HCT116 (cell line): Measurements from ENCODE around the gene LY6G5B.

ENCODE experiments used
- EZH2phosphoT487 ChIP-seq: fragments of 200-600 bp; IDR thresholded peaks from 2 replicates; pipeline ENCODE4 v1.6.1; 2018; ENCODE audit warnings: antibody characterized with exemption, borderline replicate concordance
- POLR2A ChIP-seq: IDR thresholded peaks from 2 replicates; pipeline ENCODE4 v1.7.0; 2011; ENCODE audit warnings: borderline replicate concordance; ENCODE audit not compliant: insufficient read depth, insufficient read length; ENCODE audit errors: extremely low read depth
- POLR2AphosphoS5 ChIP-seq: IDR thresholded peaks from 2 replicates; pipeline ENCODE4 v1.6.1; 2011; ENCODE audit warnings: mild to moderate bottlenecking, low read depth, low read length, moderate library complexity
- RAD21 ChIP-seq: IDR thresholded peaks from 2 replicates; pipeline ENCODE4 v1.6.1; 2012; ENCODE audit warnings: low read depth, mild to moderate bottlenecking
- SRF ChIP-seq: IDR thresholded peaks from 2 replicates; pipeline ENCODE4 v1.6.1; 2012; ENCODE audit warnings: low read depth
- TCF7L2 ChIP-seq: IDR thresholded peaks from 2 replicates; pipeline ENCODE4 v1.7.0; 2011; ENCODE audit warnings: borderline replicate concordance, inconsistent platforms; ENCODE audit not compliant: insufficient read depth, insufficient read length; ENCODE audit errors: extremely low read depth
- TF ChIP-seq, protein P1 (sequence below), 3 experiments: fragments of 200-600 bp in 1 of 3; sonication (generic) in 1 of 3; IDR thresholded peaks in 2 of 3; conservative IDR thresholded peaks in 1 of 3; 2 replicates each; pipeline ENCODE4 v1.5.1; 2012 to 2017; ENCODE audit warnings: low read depth in 2 of 3, low read length in 2 of 3, antibody characterized with exemption in 1 of 3, borderline replicate concordance in 1 of 3, control low read depth in 1 of 3, mild to moderate bottlenecking in 1 of 3, mixed read lengths in 1 of 3, mixed run types in 1 of 3, moderate library complexity in 1 of 3; ENCODE audit not compliant: insufficient read depth in 1 of 3
- TF ChIP-seq, protein P2 (sequence below): IDR thresholded peaks from 2 replicates; pipeline ENCODE4 v1.6.1; 2012
- TF ChIP-seq, protein P3 (sequence below): IDR thresholded peaks from 2 replicates; pipeline ENCODE4 v1.6.1; 2012; ENCODE audit warnings: low read depth

DNA sequence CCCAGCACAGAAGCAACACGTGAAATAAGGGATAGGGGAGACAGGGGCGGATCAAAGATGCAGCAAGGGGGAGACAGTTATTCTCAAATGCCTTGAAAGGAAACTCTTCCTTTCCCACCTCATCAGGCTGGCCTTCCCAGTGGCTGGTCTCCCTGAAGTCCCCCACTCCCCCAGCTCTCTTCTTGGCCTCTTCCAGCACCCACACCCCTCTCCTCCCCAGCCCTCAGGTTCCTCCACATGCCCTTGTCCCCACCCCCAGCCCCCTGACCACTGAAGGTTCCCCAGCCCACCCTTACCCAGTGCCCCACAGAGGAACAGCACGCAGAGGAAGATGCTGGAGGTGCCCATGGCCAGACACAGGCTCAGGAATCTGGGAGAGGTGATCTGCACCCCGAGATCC, 43.7 kb downstream of the LY6G5B start:
- no peak for TF ChIP-seq TCF7L2
- TF ChIP-seq RAD21, result no peak
- TF ChIP-seq, protein P1, sequence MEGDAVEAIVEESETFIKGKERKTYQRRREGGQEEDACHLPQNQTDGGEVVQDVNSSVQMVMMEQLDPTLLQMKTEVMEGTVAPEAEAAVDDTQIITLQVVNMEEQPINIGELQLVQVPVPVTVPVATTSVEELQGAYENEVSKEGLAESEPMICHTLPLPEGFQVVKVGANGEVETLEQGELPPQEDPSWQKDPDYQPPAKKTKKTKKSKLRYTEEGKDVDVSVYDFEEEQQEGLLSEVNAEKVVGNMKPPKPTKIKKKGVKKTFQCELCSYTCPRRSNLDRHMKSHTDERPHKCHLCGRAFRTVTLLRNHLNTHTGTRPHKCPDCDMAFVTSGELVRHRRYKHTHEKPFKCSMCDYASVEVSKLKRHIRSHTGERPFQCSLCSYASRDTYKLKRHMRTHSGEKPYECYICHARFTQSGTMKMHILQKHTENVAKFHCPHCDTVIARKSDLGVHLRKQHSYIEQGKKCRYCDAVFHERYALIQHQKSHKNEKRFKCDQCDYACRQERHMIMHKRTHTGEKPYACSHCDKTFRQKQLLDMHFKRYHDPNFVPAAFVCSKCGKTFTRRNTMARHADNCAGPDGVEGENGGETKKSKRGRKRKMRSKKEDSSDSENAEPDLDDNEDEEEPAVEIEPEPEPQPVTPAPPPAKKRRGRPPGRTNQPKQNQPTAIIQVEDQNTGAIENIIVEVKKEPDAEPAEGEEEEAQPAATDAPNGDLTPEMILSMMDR (IDR thresholded peaks at IDR 0.05 in 2 of 3, conservative IDR thresholded peaks at IDR 0.05 in 1 of 3; ENCODE audit: borderline replicate concordance in 1 of 3, insufficient read depth in 1 of 3, low read depth in 2 of 3, low read length in 2 of 3), result no peak
- no peak for TF ChIP-seq SRF
- TF ChIP-seq, protein P2, sequence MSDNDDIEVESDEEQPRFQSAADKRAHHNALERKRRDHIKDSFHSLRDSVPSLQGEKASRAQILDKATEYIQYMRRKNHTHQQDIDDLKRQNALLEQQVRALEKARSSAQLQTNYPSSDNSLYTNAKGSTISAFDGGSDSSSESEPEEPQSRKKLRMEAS, result no peak
- TF ChIP-seq EZH2phosphoT487, result no peak
- TF ChIP-seq, protein P3, sequence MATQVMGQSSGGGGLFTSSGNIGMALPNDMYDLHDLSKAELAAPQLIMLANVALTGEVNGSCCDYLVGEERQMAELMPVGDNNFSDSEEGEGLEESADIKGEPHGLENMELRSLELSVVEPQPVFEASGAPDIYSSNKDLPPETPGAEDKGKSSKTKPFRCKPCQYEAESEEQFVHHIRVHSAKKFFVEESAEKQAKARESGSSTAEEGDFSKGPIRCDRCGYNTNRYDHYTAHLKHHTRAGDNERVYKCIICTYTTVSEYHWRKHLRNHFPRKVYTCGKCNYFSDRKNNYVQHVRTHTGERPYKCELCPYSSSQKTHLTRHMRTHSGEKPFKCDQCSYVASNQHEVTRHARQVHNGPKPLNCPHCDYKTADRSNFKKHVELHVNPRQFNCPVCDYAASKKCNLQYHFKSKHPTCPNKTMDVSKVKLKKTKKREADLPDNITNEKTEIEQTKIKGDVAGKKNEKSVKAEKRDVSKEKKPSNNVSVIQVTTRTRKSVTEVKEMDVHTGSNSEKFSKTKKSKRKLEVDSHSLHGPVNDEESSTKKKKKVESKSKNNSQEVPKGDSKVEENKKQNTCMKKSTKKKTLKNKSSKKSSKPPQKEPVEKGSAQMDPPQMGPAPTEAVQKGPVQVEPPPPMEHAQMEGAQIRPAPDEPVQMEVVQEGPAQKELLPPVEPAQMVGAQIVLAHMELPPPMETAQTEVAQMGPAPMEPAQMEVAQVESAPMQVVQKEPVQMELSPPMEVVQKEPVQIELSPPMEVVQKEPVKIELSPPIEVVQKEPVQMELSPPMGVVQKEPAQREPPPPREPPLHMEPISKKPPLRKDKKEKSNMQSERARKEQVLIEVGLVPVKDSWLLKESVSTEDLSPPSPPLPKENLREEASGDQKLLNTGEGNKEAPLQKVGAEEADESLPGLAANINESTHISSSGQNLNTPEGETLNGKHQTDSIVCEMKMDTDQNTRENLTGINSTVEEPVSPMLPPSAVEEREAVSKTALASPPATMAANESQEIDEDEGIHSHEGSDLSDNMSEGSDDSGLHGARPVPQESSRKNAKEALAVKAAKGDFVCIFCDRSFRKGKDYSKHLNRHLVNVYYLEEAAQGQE, result no peak
- no peak for TF ChIP-seq POLR2A
- TF ChIP-seq POLR2AphosphoS5, result no peak
